GM12891 (cell line): ENCODE results near the gene RP2.

ENCODE experiments used
- POLR2A ChIP-seq: IDR thresholded peaks from 2 replicates; pipeline ENCODE4 v1.6.1; 2011; ENCODE audit warnings: low read depth, low read length, control low read depth
- POLR2AphosphoS5 ChIP-seq: IDR thresholded peaks from 2 replicates; pipeline ENCODE4 v1.6.1; 2011; ENCODE audit warnings: low read depth, low read length, control low read depth
- POU2F2 ChIP-seq: IDR thresholded peaks from 2 replicates; pipeline ENCODE4 v1.6.1; 2011; ENCODE audit warnings: low read depth, mild to moderate bottlenecking, control low read depth, low read length, moderate library complexity
- SPI1 ChIP-seq: IDR thresholded peaks from 2 replicates; pipeline ENCODE4 v1.6.1; 2011; ENCODE audit warnings: low read depth, low read length, control low read depth
- TAF1 ChIP-seq: IDR thresholded peaks from 2 replicates; pipeline ENCODE4 v1.6.1; 2011; ENCODE audit warnings: low read depth, low read length, control low read depth

GRCh38 chrX:46920235-46920634, 83.4 kb downstream of the RP2 start:
- TF ChIP-seq POLR2A (no peak), TAF1 (no peak), POLR2AphosphoS5 (no peak), SPI1 (no peak), POU2F2 (no peak)
